ENCODE data around the gene ZNF839. TPM values are rescaled to one million over a fixed set of nuclear protein-coding genes. Genes with fewer than 3 reads are reported as not detected.

ZNF839 gene
- total RNA-seq, 1 donor from 2014 or later, result 17.6 TPM

DNA sequence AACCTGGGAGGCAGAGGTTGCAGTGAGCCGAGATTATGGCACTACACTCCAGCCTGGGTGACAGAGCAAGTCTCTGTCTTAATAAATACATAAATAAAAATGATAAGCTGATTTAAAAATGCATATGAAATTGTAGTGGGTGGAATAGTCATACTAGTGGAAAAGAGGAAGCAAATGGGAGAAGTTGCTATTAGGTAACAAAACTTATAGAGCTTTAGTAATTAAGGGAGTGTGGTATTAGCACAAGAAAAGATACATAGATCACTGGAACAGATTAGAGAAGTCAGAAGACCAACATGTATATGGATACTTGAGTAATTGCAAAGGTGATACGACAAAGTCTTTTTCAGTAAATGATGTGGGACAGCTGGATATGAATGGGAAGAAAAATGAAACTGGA is 69.7 kb downstream of the ZNF839 start:
- H3K4me1 Mint-ChIP-seq, result no peaks in the 10 kb centered on the region
- CTCF ChIA-PET, result no interaction called here
- POLR2A ChIA-PET, result no interaction called here
- no peaks in the 10 kb centered on the region for H3K9me3 Mint-ChIP-seq
- no peak overlapping the region for H3K27ac Mint-ChIP-seq
- ATAC-seq (ENCODE audit: low read depth), result no peak
- DNase-seq, result no peak
- H3K36me3 Mint-ChIP-seq (ENCODE audit: low read depth), result peaks cover 6% of the 10 kb centered on the region
- intact Hi-C loops (cut with micrococcal nuclease), result no loop called here
- no peaks in the 10 kb centered on the region for H3K27me3 Mint-ChIP-seq
- TF ChIP-seq, protein P1, sequence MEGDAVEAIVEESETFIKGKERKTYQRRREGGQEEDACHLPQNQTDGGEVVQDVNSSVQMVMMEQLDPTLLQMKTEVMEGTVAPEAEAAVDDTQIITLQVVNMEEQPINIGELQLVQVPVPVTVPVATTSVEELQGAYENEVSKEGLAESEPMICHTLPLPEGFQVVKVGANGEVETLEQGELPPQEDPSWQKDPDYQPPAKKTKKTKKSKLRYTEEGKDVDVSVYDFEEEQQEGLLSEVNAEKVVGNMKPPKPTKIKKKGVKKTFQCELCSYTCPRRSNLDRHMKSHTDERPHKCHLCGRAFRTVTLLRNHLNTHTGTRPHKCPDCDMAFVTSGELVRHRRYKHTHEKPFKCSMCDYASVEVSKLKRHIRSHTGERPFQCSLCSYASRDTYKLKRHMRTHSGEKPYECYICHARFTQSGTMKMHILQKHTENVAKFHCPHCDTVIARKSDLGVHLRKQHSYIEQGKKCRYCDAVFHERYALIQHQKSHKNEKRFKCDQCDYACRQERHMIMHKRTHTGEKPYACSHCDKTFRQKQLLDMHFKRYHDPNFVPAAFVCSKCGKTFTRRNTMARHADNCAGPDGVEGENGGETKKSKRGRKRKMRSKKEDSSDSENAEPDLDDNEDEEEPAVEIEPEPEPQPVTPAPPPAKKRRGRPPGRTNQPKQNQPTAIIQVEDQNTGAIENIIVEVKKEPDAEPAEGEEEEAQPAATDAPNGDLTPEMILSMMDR (IDR thresholded peaks at IDR 0.05), result no peak
- H3K4me3 Mint-ChIP-seq, result no peak overlapping the region

DNA sequence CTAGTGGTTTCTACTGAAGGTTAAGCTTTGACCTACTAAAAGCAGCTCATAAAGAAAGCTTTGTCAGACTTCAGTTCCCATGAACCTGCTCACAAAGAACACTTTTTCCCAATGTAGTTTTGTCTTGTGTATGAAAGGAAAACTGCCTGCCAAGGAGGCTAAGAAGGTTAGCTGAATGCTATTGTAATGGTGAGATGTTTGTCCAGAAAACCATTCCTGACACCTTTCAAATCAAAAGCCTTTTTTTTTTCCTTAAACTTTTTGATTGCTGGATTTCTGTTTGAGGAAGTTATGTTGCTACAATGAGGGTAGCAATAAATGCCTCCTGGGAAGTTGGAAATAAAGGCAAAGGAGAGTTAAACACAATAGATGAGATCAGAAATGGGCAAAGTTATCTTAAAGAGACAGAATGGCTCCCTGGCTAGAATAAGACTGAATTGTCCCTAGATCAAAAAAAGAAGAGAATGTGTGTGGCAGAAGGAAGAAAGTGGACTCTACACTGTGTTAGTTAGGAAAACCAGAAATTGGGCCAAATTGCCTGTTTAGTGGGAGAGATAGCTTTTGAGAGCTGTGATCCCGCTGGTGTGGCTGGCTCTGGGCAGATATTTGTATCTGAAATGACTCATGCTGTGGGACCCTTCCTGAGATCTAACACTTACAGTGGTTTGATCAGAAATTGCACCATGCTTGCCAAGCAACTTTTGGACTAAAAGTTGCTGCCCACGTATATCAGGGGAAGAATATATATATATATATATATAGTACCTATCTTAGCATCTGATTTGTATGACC is 70.7 kb downstream of the ZNF839 start:
- intact Hi-C loops (cut with micrococcal nuclease), result no loop called here
- no peak overlapping the region for H3K4me3 Mint-ChIP-seq
- H3K27ac Mint-ChIP-seq, result no peak overlapping the region
- POLR2A ChIA-PET, result no interaction called here
- CTCF ChIA-PET, result no interaction called here
- H3K4me1 Mint-ChIP-seq, result no peaks in the 10 kb centered on the region
- no peak for DNase-seq
- H3K27me3 Mint-ChIP-seq, result no peaks in the 10 kb centered on the region
- H3K9me3 Mint-ChIP-seq, result no peaks in the 10 kb centered on the region
- H3K36me3 Mint-ChIP-seq (ENCODE audit: low read depth), result peaks cover 4% of the 10 kb centered on the region
- no peak for ATAC-seq (ENCODE audit: low read depth)
- TF ChIP-seq, protein P1 (IDR thresholded peaks at IDR 0.05), result no peak

Other genes with a start within 250 kb of the ZNF839 start
- 431 and 435 TPM in 2 replicates for gene HSP90AA1, start 232.7 kb upstream of the ZNF839 start, total RNA-seq
- gene WDR20, start 179.8 kb upstream of the ZNF839 start, total RNA-seq, result 41.1 and 42.3 TPM in 2 replicates
- 1.8 and 3.1 TPM in 2 replicates for gene MOK, start 14.6 kb upstream of the ZNF839 start, total RNA-seq
- 48.6 and 57.5 TPM in 2 replicates for gene CINP, start 43.1 kb downstream of the ZNF839 start, total RNA-seq
- 9.9 and 11.8 TPM in 2 replicates for gene TECPR2, start 43.2 kb downstream of the ZNF839 start, total RNA-seq
- 1.4 and 1.8 TPM in 2 replicates for gene ANKRD9, start 190.0 kb downstream of the ZNF839 start, total RNA-seq